SK-N-DZ (cell line): ENCODE data around the gene JPT1.

Source experiments
- DNase-seq: peaks from one replicate; pipeline ENCODE4 v3.0.0-alpha.2; 2015; ENCODE audit warnings: low spot score

Gene JPT1

GRCh38 chr17:75105126-75106080 lies 48.9 kb downstream of the JPT1 start:
- peak; percentile 80 for DNase-seq

DNA sequence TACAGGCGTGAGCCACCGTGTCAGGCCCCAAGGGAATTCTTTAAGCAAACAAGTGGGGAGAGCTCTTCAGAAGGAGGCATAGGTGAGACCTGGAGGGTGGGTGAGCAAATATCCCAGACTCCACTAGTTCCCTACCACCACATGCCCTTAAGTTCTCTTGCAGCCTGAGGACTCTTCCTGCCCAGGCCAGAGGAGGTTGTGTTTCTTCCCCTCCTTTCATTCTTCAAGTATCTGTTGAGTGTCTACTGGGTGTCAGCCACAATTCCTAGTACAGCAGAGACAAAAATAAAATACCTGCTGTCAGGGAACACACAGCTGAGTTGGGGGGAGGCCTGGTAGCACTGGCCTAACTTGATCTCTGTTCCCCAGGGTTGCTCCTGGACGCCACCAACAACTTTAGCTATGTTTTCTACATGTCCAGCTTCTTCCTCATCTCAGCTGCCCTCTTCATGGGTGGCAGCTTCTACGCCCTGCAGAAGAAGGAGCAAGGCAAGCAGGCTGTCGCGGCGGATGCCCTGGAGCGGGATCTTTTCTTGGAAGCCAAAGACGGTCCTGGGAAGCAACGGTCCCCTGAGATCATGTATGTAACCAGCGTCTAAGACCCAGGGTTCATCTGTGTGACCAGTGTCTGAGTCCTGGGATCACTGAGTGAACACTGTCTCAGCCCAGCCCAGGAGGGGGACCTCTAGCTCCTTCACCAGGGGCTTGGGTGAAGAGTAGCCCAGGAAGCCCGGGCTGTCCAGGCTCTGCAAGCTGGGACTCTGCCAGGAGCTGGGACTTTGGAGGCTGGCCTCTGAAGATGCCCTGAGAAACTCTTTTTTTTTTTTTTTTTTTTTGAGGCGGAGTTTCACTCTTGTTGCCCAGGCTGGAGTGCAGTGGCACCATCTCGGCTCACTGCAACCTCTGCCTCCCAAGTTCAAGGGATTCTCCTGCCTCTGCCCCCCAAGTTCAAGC lies 50.4 kb downstream of the JPT1 start:
- no peak for DNase-seq

DNA sequence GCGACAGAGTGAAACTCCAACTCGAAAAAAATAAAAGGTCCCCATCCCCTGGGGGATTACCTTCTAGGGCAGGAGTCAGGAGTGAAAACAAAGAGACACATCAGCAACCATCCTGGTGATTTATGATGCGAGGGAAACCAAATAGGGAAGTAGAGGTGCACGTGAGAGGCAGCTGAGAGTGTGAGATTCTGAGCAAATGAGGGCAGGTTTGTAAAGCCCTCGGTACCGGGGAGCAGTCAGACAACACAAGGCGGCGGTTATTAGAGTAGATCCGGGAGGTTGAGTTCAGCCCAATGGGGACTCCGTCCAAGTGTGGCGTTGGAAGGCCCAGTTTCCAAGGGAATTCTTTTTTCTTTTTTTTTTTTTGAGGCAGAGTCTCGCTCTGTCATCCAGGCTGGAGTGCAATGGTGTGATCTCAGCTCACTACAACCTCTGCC lies 51.9 kb downstream of the JPT1 start:
- no peak for DNase-seq

DNA sequence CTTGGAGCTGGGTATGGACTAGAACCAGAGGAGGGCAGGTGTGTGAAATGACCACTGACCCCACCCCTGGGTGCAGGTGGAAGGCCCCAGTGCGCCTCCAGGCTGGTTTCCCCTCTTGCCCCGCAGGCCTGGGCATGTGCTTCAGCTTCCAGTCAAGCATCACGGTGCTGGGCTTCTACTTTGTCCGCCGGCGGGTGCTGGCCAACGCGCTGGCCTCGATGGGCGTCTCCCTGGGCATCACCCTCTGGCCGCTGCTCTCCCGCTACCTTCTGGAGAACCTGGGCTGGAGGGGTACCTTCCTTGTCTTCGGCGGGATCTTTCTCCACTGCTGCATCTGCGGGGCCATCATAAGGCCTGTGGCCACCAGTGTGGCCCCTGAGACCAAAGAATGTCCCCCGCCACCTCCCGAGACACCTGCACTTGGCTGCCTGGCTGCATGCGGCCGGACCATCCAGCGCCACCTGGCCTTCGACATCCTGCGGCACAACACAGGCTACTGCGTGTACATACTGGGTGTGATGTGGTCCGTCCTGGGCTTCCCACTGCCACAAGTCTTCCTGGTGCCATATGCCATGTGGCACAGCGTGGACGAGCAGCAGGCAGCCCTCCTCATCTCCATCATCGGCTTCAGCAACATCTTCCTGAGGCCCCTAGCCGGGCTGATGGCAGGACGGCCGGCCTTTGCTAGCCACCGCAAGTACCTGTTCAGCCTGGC lies 54.3 kb downstream of the JPT1 start:
- DNase-seq: no peak

GRCh38 chr17:75098861-75099260 lies 55.5 kb downstream of the JPT1 start:
- no peak for DNase-seq

GRCh38 chr17:75097865-75098264 lies 56.4 kb downstream of the JPT1 start:
- DNase-seq: no peak

- no peak for DNase-seq
Measured at GRCh38 chr17:75096082-75096625, 58.2 kb downstream of the JPT1 start.

DNA sequence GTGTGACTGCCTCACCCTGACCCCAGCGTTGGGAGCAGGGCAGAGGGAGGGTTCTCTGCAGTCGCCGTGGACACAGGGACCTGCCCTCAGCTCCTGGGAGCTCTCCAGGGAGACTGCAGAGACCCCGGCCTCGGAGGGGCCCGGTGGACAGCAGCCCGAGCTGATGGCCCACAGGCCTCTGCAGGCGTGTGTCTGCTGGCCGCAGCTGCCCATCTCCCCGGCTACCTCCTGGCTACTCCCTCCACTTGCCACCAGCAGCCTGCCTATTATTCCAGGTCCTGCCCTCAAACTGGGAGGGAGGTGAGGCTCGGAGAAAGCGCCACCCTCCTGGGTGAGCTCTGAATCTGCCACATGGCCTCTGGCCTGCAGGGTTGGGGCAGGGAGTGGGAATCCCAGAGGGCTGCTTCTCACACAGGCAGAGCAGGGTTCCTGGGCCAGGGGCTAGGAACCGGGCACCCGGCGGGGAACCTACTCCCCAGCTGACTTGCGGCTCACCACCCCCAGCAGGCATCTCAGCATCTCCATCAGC lies 59.4 kb downstream of the JPT1 start:
- DNase-seq: no peak

GRCh38 chr17:75093548-75094158 lies 60.7 kb downstream of the JPT1 start:
- DNase-seq: no peak

GRCh38 chr17:75091855-75092327 lies 62.4 kb downstream of the JPT1 start:
- DNase-seq: no peak

GRCh38 chr17:75090871-75091854 lies 63.1 kb downstream of the JPT1 start:
- no peak for DNase-seq

GRCh38 chr17:75088465-75089417 lies 65.6 kb downstream of the JPT1 start:
- DNase-seq: no peak

DNA sequence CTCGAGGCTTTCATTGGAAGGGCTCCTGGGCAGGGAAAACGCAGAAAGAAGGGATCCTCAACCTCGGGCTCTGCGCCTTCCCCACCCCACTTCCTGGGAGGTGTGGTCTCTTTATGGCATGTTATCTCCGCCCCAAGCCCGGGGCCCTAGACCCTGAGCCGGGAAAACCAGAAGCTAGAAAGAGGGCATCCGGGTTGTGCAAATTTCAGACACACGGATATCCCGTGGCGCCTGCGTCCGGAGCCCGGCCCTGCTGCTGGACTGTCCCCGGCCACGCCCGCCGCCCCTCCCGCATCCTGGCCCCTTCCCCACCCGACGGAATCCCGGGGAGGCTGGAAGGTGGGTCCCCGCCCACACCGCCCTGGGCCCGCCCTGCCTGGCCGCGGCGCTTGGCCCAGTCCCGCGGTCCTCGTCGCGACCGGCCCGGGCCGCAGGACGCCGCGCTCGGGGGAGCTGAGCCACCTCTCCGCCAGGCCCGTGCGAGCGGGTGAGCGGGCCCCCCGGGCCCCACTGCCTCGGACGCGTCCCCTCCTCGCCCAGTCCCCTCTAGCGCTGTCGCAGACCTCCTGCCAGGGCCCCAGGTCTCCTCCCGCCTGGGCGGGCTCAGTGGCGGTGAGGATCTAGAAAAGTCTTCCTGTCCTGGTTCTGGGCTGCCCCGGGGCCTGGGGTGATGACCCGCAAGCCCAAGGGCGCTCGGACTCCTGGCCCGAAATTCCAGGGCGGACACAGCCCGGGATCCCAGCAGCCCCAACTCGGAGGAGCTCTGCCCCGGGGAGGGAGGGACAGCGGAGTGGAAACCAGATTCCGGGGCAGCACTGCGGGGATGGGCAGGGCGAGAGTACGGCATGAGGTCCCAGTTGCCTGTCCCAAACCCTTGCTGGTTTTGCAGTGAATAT lies 66.5 kb downstream of the JPT1 start, which contains the start of gene SLC16A5:
Gene SLC16A5 (plus strand): TSS at position 397 of the 896 bp plus-strand sequence. CDS start 5,683 bp downstream, outside the sequence.
- no peak for DNase-seq

DNA sequence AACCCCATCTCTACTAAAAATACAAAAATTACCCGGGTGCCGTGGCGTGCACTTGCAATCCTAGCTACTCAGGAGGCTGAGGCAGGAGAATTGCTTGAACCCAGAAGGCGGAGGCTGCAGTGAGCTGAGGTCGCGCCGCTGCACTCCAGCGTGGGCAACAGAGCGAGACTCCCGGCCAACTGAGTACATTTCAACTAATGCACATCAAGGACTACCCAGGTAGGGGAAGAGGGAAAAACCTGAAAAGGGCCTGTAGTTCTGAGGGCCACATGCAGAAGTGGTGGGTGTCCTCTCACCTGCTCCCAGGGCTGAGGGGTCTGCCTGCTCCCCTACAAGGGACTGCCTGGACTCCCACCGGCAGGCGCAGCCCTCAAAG lies 67.1 kb downstream of the JPT1 start:
- DNase-seq: no peak

DNA sequence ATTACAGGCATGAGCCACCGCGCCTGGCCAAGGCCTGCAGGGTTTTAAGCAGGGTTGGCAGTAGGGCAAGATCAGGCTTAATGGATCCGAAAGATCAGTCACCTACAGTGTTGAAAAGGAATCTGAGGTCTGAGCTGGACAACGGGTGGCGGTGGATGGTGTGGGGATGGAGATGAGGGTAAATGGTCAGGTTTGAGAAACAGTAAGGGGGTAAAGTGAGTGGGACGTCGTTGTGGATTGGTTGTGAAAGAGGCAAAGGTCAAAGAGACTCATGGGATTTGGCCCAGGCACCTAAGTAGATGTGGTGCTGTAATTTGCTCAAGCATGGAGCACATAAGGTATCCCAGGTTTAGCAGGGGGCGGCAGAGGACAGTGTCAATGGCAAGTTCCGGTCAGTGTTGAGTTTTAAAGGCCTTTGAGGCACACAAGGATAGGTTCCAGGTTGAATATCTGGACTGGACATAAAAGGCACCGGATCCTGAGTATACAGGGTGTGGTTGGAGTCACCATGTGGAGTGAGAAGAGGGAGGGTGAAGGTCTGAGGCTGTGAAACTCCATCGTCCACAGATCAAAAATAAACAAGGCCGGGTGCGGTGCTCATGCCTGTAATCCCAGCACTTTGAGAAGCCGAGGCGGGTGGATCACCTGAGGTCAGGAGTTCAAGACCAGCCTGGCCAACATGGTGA lies 67.7 kb downstream of the JPT1 start:
- no peak for DNase-seq
